Lung microvascular endothelial cell (primary cell): ENCODE measurements around the gene HSPA2. TPM values are rescaled to one million over a fixed set of nuclear protein-coding genes. Genes with fewer than 3 reads are reported as not detected.

ENCODE experiments used
- DNase-seq, 2 donors: peaks; one replicate each; pipeline versions ENCODE4 v3.0.0 to v3.0.0-alpha.2; 2010; ENCODE audit warnings: low read depth in 2 of 2
- total RNA-seq: library from RNA; depleted of rRNA; stranded (reverse); fragments of >200 nt; gene quantifications from 2 replicates; pipeline ENCODE4 v1.2.1, GENCODE V29; 2014

HSPA2 gene
- total RNA-seq = 1.7 and 3.0 TPM in 2 replicates

- DNase-seq = peak; percentile 100
Measured at GRCh38 chr14:64540208-64541202, at the start of gene HSPA2. TSS of gene HSPA2 (plus strand) at chr14:64540741. CDS start at chr14:64540850, 109 bp downstream.

- no peak for DNase-seq
Measured at GRCh38 chr14:64491637-64492036, 48.9 kb upstream of the HSPA2 start.

GRCh38 chr14:64493455-64493854 is 47.1 kb upstream of the HSPA2 start:
- DNase-seq = no peak

- DNase-seq = no peak
Measured at GRCh38 chr14:64495252-64495651, 45.3 kb upstream of the HSPA2 start.

- DNase-seq = no peak
Measured at GRCh38 chr14:64496764-64497163, 43.8 kb upstream of the HSPA2 start.

GRCh38 chr14:64500088-64500487 is 40.5 kb upstream of the HSPA2 start:
- no peak for DNase-seq

GRCh38 chr14:64501411-64502171 is 39.0 kb upstream of the HSPA2 start:
- peak; percentile 40 to 63 for DNase-seq

- DNase-seq = no peak
Measured at GRCh38 chr14:64502456-64502855, 38.1 kb upstream of the HSPA2 start.

- DNase-seq = peak in 1 of 2 donors; percentile 41
Measured at GRCh38 chr14:64502887-64503433, 37.6 kb upstream of the HSPA2 start.

GRCh38 chr14:64503434-64504309 is 36.9 kb upstream of the HSPA2 start, which contains the start of gene ZBTB25:
TSS of gene ZBTB25 (minus strand) at chr14:64503838. CDS start at chr14:64490533, 13,305 bp downstream.
- peak; percentile 95 to 96 for DNase-seq

- peak; percentile 88 to 95 for DNase-seq
Measured at GRCh38 chr14:64504310-64504896, 36.1 kb upstream of the HSPA2 start, which contains the start of gene ZBTB1. TSS of gene ZBTB1 (plus strand) at chr14:64504770. CDS start at chr14:64521505, 16,735 bp downstream.

GRCh38 chr14:64504897-64505794 is 35.4 kb upstream of the HSPA2 start:
- peak; percentile 80 to 88 for DNase-seq

GRCh38 chr14:64506721-64507120 is 33.8 kb upstream of the HSPA2 start:
- no peak for DNase-seq

- DNase-seq = peak; percentile 35 to 41
Measured at GRCh38 chr14:64507376-64508156, 33.0 kb upstream of the HSPA2 start.

- no peak for DNase-seq
Measured at GRCh38 chr14:64508215-64508776, 32.2 kb upstream of the HSPA2 start.

GRCh38 chr14:64509036-64509435 is 31.5 kb upstream of the HSPA2 start:
- no peak for DNase-seq

GRCh38 chr14:64510825-64511671 is 29.5 kb upstream of the HSPA2 start:
- peak; percentile 74 to 77 for DNase-seq
